ENCODE data around the gene ANKS1A. TPM values are rescaled to one million over a fixed set of nuclear protein-coding genes. Genes with fewer than 3 reads are reported as not detected.

The ANKS1A gene
- total and polyA plus RNA-seq, 7 experiments from 2014 or later = 2.1 to 14.8 (median 9.6) TPM

DNA sequence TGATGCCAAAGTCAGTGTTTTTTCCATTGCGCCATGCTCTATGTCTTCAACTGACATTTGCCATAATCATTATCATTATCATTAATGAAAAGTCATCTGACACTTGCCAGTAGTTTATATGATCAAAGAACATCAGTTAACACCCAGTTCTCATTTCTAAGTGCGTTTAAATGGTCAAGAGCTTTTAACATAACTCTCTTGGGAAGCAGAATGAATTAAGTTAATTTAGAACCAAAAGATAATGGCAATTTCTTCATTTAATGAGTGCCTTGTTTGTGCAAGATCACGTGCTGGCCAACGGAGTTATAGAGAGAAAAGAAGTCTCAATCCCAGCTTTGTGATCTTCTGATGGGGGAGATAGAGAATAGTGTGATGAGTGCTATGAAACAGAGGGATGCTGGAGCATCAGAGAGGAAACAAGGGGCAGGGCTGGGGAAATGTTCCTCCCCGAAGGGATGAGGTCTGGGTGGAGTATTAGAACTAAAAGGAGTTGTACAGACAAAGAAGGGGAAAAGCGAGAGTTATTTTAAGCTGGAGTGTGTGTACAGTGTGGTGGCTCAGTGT is 20.3 kb downstream of the ANKS1A start:
- no peaks in the 10 kb centered on the region for H3K27me3 ChIP-seq (ENCODE audit: control insufficient read depth in 2 of 2, insufficient read depth in 2 of 2, low read length in 2 of 2)
- Mint-ChIP-seq H3K4me3 (no peak overlapping the region), H3K36me3 (peaks cover 0 to 21% (median 3%) of the 10 kb centered on the region in 5 donors), H3K4me1 (peaks cover 30 to 59% (median 43%) of the 10 kb centered on the region in 7 donors), H3K27ac (no peak overlapping the region), H3K9me3 (no peaks in the 10 kb centered on the region), H3K27me3 (peaks cover 0 to 61% (median 0%) of the 10 kb centered on the region in 5 donors)
- no peak overlapping the region for H3K4me3 ChIP-seq (ENCODE audit: low read length)
- no peaks in the 10 kb centered on the region for H3K9me3 ChIP-seq (ENCODE audit: control insufficient read depth in 2 of 3, low read length in 3 of 3)
- peaks cover 16 to 17% of the 10 kb centered on the region in 2 donors for H3K4me1 ChIP-seq (ENCODE audit: control insufficient read depth in 2 of 2, insufficient read depth in 2 of 2, low read length in 2 of 2)
- DNase-seq (no peak), ATAC-seq (no peak)
- no peak overlapping the region for H3K27ac ChIP-seq (ENCODE audit: low read depth, low read length)
- intact Hi-C loops (cut with micrococcal nuclease) = no loop called here
- ChIA-PET POLR2A (interaction anchor here (1.6 kb wide), 1 partner anchor 21 kb away, joined by 4 read pairs; the partner anchor contains the start of gene TAF11), CTCF (no interaction called here)
- no peaks in the 10 kb centered on the region for H3K36me3 ChIP-seq (ENCODE audit: control insufficient read depth in 2 of 3, insufficient read depth in 3 of 3, low read length in 3 of 3)

DNA sequence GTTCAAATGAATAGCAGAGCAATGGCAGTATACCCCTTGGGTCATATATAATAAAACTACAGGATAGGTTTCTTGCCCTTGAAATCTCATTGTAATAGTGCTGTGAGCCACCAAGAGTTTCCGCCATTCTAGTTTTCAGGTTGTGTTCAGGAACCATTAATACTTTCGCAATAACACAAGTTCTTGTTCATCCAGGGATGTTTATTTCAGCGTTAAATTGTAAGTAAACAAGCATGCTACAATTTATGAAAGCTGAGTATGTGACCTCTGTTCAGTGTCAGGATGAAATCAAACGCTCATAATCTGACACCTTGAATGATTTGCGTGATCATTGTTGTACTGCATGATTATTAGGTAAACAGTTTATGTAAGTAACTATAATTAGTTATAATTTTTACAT is 22.8 kb downstream of the ANKS1A start:
- Mint-ChIP-seq H3K4me3 (peak overlapping the region in 1 of 10 donors; percentile 4), H3K27ac (peak overlapping the region in 1 of 9 donors; percentile 46), H3K36me3 (peaks cover 0 to 6% (median 1%) of the 10 kb centered on the region in 5 donors)

DNA sequence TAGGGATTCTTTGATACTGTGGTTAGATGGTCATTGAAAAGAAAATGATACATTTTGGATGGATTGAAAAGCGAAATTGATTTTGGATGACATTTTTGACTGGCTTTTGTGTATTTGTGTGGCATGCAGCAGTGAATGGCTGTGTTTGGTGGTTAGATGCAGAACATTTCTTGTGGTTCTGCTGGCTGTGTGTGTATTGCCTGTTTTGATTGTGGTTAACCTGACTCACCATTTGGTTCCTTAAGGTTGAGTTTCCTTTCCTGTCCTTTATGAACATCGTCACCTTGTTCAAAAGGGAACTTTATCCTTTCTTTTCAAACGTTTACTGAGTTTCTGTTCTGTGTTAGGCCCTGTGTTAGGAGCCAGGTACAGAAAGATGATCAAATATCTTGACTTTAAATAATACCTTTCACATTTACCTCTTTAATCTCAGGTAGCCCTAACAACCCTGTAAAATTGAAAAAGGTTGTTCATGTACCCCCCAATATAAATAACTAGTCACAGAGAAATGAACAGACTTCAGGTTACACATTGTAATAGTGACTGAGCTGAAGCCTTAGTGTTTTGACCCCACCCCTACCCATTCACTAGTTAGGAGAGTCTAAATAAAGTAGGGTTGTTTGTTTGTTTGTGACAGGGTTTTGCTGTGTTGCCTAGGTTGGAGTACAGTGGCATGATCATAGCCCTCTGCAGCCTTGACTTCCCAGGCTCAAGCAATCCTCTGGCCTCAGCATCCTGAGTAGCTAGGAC is 23.8 kb downstream of the ANKS1A start:
- DNase-seq (peak in 8 of 9 donors; percentile 39 to 65 (median 52)), ATAC-seq (peak; percentile 82)
- Histone ChIP-seq H3K9me3 (ENCODE audit: control insufficient read depth in 2 of 3, low read length in 3 of 3) (no peaks in the 10 kb centered on the region), H3K27ac (ENCODE audit: low read depth, low read length) (no peak overlapping the region), H3K4me3 (ENCODE audit: low read length) (no peak overlapping the region), H3K27me3 (ENCODE audit: control insufficient read depth in 2 of 2, insufficient read depth in 2 of 2, low read length in 2 of 2) (no peaks in the 10 kb centered on the region), H3K4me1 (ENCODE audit: control insufficient read depth in 2 of 2, insufficient read depth in 2 of 2, low read length in 2 of 2) (peaks cover 16 to 17% of the 10 kb centered on the region in 2 donors), H3K36me3 (ENCODE audit: control insufficient read depth in 2 of 3, insufficient read depth in 3 of 3, low read length in 3 of 3) (no peaks in the 10 kb centered on the region)
- Mint-ChIP-seq H3K4me3 (peak overlapping the region; percentile 10 to 83 (median 68)), H3K27ac (peak overlapping the region; percentile 4 to 85 (median 53)), H3K27me3 (peaks cover 0 to 52% (median 0%) of the 10 kb centered on the region in 5 donors), H3K36me3 (peaks cover 0 to 6% (median 3%) of the 10 kb centered on the region in 5 donors), H3K4me1 (peaks cover 28 to 48% (median 32%) of the 10 kb centered on the region in 7 donors), H3K9me3 (no peaks in the 10 kb centered on the region)
- intact Hi-C loops (cut with micrococcal nuclease) = loop anchor here (1.0 to 2.0 kb wide), 2 partner anchors 24 to 25 kb away; partner anchors contain the start of genes TAF11 (in 2 of the 2) and ANKS1A (in 1 of the 2)
- ChIA-PET CTCF (no interaction called here), POLR2A (interaction anchor here (0.6 to 0.8 kb wide), 2 partner anchors 23 to 196 kb away, joined by 3 read pairs; no protein-coding TSS in a partner anchor)

More for the DNA sequence above, 22.8 kb downstream of the ANKS1A start:
- H3K27me3 ChIP-seq (ENCODE audit: control insufficient read depth in 2 of 2, insufficient read depth in 2 of 2, low read length in 2 of 2) = no peaks in the 10 kb centered on the region
- Mint-ChIP-seq H3K4me1 (peaks cover 30 to 50% (median 34%) of the 10 kb centered on the region in 7 donors), H3K27me3 (peaks cover 0 to 55% (median 0%) of the 10 kb centered on the region in 5 donors), H3K9me3 (no peaks in the 10 kb centered on the region)
- H3K27ac ChIP-seq (ENCODE audit: low read depth, low read length) = no peak overlapping the region
- peaks cover 16 to 17% of the 10 kb centered on the region in 2 donors for H3K4me1 ChIP-seq (ENCODE audit: control insufficient read depth in 2 of 2, insufficient read depth in 2 of 2, low read length in 2 of 2)
- DNase-seq = no peak
- ChIA-PET POLR2A (interaction anchor here (1.0 kb wide), 1 partner anchor 25 kb away, joined by 3 read pairs; no protein-coding TSS in a partner anchor), CTCF (no interaction called here)
- intact Hi-C loops (cut with micrococcal nuclease) = loop anchor here (1.0 to 2.0 kb wide), 2 partner anchors 23 to 24 kb away; partner anchors contain the start of genes TAF11 (in 2 of the 2) and ANKS1A (in 1 of the 2)
- no peaks in the 10 kb centered on the region for H3K9me3 ChIP-seq (ENCODE audit: control insufficient read depth in 2 of 3, low read length in 3 of 3)
- H3K4me3 ChIP-seq (ENCODE audit: low read length) = no peak overlapping the region
- H3K36me3 ChIP-seq (ENCODE audit: control insufficient read depth in 2 of 3, insufficient read depth in 3 of 3, low read length in 3 of 3) = no peaks in the 10 kb centered on the region
- ATAC-seq = no peak

DNA sequence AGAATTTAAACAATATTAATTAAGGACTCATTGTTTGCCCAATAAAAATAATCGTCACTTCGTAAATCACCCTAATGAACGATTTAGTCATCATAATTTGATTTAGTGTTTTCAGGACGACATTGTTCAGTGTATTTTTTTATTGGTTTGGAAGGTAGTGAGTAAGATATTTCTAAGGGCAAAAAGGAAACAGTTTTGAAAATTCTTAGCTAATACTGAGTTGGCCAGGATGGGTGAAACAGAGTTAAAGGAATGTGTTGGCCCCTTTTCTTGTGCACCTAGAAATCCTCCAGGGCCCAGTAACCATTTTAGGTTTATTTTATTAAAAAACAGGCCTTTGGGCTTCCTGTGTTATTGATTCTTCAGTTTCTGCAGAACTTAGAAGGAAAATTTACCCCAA is 25.3 kb downstream of the ANKS1A start:
- DNase-seq (no peak), ATAC-seq (no peak)
- no peak overlapping the region for H3K4me3 Mint-ChIP-seq
- Histone ChIP-seq H3K27ac (ENCODE audit: low read depth, low read length) (no peak overlapping the region), H3K9me3 (ENCODE audit: control insufficient read depth in 2 of 3, low read length in 3 of 3) (no peaks in the 10 kb centered on the region), H3K4me3 (ENCODE audit: low read length) (no peak overlapping the region), H3K4me1 (ENCODE audit: control insufficient read depth in 2 of 2, insufficient read depth in 2 of 2, low read length in 2 of 2) (peaks cover 16 to 17% of the 10 kb centered on the region in 2 donors), H3K36me3 (ENCODE audit: control insufficient read depth in 2 of 3, insufficient read depth in 3 of 3, low read length in 3 of 3) (no peaks in the 10 kb centered on the region), H3K27me3 (ENCODE audit: control insufficient read depth in 2 of 2, insufficient read depth in 2 of 2, low read length in 2 of 2) (no peaks in the 10 kb centered on the region)
- intact Hi-C loops (cut with micrococcal nuclease) = no loop called here
- H3K4me1 Mint-ChIP-seq = peaks cover 23 to 46% (median 27%) of the 10 kb centered on the region in 7 donors
- peaks cover 0 to 16% (median 7%) of the 10 kb centered on the region in 5 donors for H3K36me3 Mint-ChIP-seq
- CTCF ChIA-PET = no interaction called here
- H3K9me3 Mint-ChIP-seq = no peaks in the 10 kb centered on the region
- H3K27ac Mint-ChIP-seq = no peak overlapping the region
- H3K27me3 Mint-ChIP-seq = peaks cover 0 to 41% (median 0%) of the 10 kb centered on the region in 5 donors
- POLR2A ChIA-PET = interaction anchor here (0.6 kb wide), 1 partner anchor 27 kb away, joined by 3 read pairs; no protein-coding TSS in a partner anchor

DNA sequence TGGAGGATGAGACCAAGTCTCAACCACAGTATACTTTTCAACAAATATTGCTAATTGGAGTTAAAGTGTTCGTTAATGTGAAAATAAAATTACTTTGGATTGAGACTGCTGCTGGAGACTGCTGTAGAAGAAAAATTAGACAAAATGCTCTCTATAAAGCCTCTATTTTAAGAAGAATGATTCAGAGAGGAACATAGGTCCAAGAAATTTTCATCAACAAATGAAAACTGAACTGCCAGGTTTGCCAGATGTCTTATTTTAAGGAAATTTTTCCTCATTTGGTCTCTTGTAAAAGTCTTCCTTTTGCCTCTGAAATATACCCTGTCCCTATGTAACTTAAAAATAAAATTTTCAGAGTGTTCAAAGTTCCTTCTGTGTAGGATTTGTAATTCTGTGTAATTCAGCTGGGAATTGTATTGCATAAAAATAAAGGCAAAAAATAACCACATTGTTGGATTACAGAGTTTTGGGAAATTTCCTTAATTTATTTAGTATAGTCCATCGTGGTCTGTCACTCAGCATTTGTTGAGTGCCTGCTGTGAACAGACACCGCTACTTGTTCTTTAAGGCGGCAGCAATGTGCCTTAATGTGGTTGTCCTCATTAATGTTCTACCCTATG is 27.4 kb downstream of the ANKS1A start:
- no peak for ATAC-seq
- peaks cover 0 to 21% (median 7%) of the 10 kb centered on the region in 5 donors for H3K36me3 Mint-ChIP-seq
- H3K27me3 ChIP-seq (ENCODE audit: control insufficient read depth in 2 of 2, insufficient read depth in 2 of 2, low read length in 2 of 2) = no peaks in the 10 kb centered on the region
- H3K27me3 Mint-ChIP-seq = peaks cover 0 to 28% (median 0%) of the 10 kb centered on the region in 5 donors
- H3K4me1 Mint-ChIP-seq = peaks cover 14 to 29% (median 20%) of the 10 kb centered on the region in 7 donors
- H3K4me1 ChIP-seq (ENCODE audit: control insufficient read depth in 2 of 2, insufficient read depth in 2 of 2, low read length in 2 of 2) = peaks cover 16 to 17% of the 10 kb centered on the region in 2 donors
- no peaks in the 10 kb centered on the region for H3K36me3 ChIP-seq (ENCODE audit: control insufficient read depth in 2 of 3, insufficient read depth in 3 of 3, low read length in 3 of 3)
- no peak overlapping the region for H3K27ac Mint-ChIP-seq
- no peak overlapping the region for H3K27ac ChIP-seq (ENCODE audit: low read depth, low read length)
- H3K4me3 ChIP-seq (ENCODE audit: low read length) = no peak overlapping the region
- no peak for DNase-seq
- H3K4me3 Mint-ChIP-seq = no peak overlapping the region
- ChIA-PET CTCF (no interaction called here), POLR2A (no interaction called here)
- no peaks in the 10 kb centered on the region for H3K9me3 ChIP-seq (ENCODE audit: control insufficient read depth in 2 of 3, low read length in 3 of 3)
- intact Hi-C loops (cut with micrococcal nuclease) = no loop called here
- H3K9me3 Mint-ChIP-seq = no peaks in the 10 kb centered on the region

DNA sequence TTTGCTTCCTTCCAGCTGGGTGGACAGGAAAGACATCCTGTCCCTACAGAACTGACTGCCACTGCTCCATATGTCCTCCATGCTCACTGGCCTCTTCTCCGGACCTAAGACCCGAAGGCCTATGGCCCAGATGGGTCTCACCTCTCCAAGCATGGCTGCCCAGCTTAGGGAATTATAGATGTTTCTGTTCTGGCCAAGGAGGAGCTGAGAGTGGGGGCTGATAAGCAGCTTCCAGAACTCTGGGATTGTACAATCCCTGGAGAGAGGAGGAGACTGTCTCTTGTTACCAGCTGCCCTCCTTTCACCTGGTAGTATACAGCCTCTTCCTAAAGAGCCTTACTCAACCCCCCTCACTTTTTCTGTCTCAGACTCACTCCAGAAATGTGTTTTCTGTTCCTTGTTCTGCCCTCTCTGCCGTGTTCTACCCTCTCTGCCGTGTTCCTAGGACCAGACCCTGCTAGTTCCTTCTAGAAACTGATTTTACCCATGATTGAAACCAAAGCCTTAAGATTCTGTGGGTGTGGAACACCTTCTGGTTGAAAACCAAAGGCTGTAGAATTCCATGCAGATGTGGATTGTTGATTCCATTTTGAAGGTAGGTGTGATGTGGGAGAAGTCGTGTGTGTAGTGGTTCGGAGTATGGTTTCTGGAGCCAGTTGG is 28.7 kb downstream of the ANKS1A start:
- Histone ChIP-seq H3K4me3 (ENCODE audit: low read length) (no peak overlapping the region), H3K36me3 (ENCODE audit: control insufficient read depth in 2 of 3, insufficient read depth in 3 of 3, low read length in 3 of 3) (no peaks in the 10 kb centered on the region), H3K9me3 (ENCODE audit: control insufficient read depth in 2 of 3, low read length in 3 of 3) (no peaks in the 10 kb centered on the region), H3K27ac (ENCODE audit: low read depth, low read length) (no peak overlapping the region), H3K4me1 (ENCODE audit: control insufficient read depth in 2 of 2, insufficient read depth in 2 of 2, low read length in 2 of 2) (peaks cover 6 to 7% of the 10 kb centered on the region in 2 donors), H3K27me3 (ENCODE audit: control insufficient read depth in 2 of 2, insufficient read depth in 2 of 2, low read length in 2 of 2) (no peaks in the 10 kb centered on the region)
- Mint-ChIP-seq H3K27ac (no peak overlapping the region), H3K4me1 (peaks cover 4 to 16% (median 11%) of the 10 kb centered on the region in 7 donors), H3K36me3 (peaks cover 0 to 26% (median 7%) of the 10 kb centered on the region in 5 donors), H3K27me3 (peaks cover 0 to 21% (median 0%) of the 10 kb centered on the region in 5 donors), H3K9me3 (no peaks in the 10 kb centered on the region), H3K4me3 (no peak overlapping the region)
- ChIA-PET POLR2A (interaction anchor here (0.5 kb wide), 1 partner anchor 71 kb away, joined by 3 read pairs; no protein-coding TSS in a partner anchor), CTCF (no interaction called here)
- intact Hi-C loops (cut with micrococcal nuclease) = no loop called here
- DNase-seq (no peak), ATAC-seq (no peak)
